Naive thymus-derived CD4-positive, alpha-beta T cell (primary cell): ENCODE measurements around the gene BCR. TPM values are rescaled to one million over a fixed set of nuclear protein-coding genes. Genes with fewer than 3 reads are reported as not detected.
A peak's percentile ranks its signal among the peaks of the same experiment; 100 is the strongest.

ENCODE experiments used
- ATAC-seq: fragments of 150-1000 bp; cut with Tn5 transposase; 2 replicates; pipeline ENCODE4 v1.10.0; 2021; ENCODE audit warnings: mild to moderate bottlenecking, moderate library complexity
- CTCF ChIA-PET: fragments of 350-600 bp; sonication (Branson Sonifier 250); formaldehyde crosslinking; loops from one replicate; lab custom pipeline; 2021; ENCODE audit warnings: antibody characterized with exemption; lab: Charles Lee
- POLR2A ChIA-PET: fragments of 350-600 bp; sonication (Branson Sonifier 250); formaldehyde crosslinking; loops from one replicate; lab custom pipeline; 2021; ENCODE audit warnings: antibody characterized with exemption, inconsistent platforms; lab: Charles Lee
- DNase-seq, 9 donors: peaks; one replicate each; pipeline versions ENCODE4 v3.0.0 to v3.0.0-alpha.2; 2020 to 2022; ENCODE audit warnings: mixed read lengths in 1 of 9
- H3K27ac ChIP-seq: one replicate; pipeline ENCODE4 v1.7.0; 2013; ENCODE audit warnings: mild to moderate bottlenecking, low read depth, low read length, moderate library complexity
- H3K27me3 ChIP-seq, 2 donors: one replicate each; pipeline ENCODE4 v1.7.0; 2013; ENCODE audit warnings: low read length in 2 of 2, mild to moderate bottlenecking in 2 of 2, moderate library complexity in 2 of 2; ENCODE audit not compliant: control insufficient read depth in 2 of 2, insufficient read depth in 2 of 2
- H3K36me3 ChIP-seq, 3 experiments: 1 replicate in 2 of 3; 2 replicates in 1 of 3; pipeline ENCODE4 v1.7.0; 2013; ENCODE audit warnings: low read length in 3 of 3, mild to moderate bottlenecking in 3 of 3, moderate library complexity in 1 of 3; ENCODE audit not compliant: insufficient read depth in 3 of 3, control insufficient read depth in 2 of 3
- H3K4me1 ChIP-seq, 2 donors: one replicate each; pipeline ENCODE4 v1.7.0; 2013; ENCODE audit warnings: low read length in 2 of 2, mild to moderate bottlenecking in 2 of 2, moderate library complexity in 1 of 2; ENCODE audit not compliant: control insufficient read depth in 2 of 2, insufficient read depth in 2 of 2
- H3K4me3 ChIP-seq: 2 replicates; pipeline ENCODE4 v1.7.0; 2013; ENCODE audit warnings: mild to moderate bottlenecking, low read length
- H3K9me3 ChIP-seq, 3 experiments: 1 replicate in 2 of 3; 2 replicates in 1 of 3; pipeline ENCODE4 v1.7.0; 2013; ENCODE audit warnings: low read length in 3 of 3; ENCODE audit not compliant: control insufficient read depth in 2 of 3
- H3K27ac Mint-ChIP-seq, 9 donors: one replicate each; pipeline ENCODE4 v1.8.0; 2020 to 2022; ENCODE audit warnings: mixed read lengths in 9 of 9, mild to moderate bottlenecking in 8 of 9, moderate library complexity in 5 of 9, inconsistent platforms in 2 of 9
- H3K27me3 Mint-ChIP-seq, 5 donors: one replicate each; pipeline ENCODE4 v1.8.0; 2021 to 2022; ENCODE audit warnings: mixed read lengths in 5 of 5, mild to moderate bottlenecking in 1 of 5
- H3K36me3 Mint-ChIP-seq, 5 donors: one replicate each; pipeline ENCODE4 v1.8.0; 2020 to 2022; ENCODE audit warnings: mixed read lengths in 5 of 5, mild to moderate bottlenecking in 3 of 5, inconsistent platforms in 1 of 5
- H3K4me1 Mint-ChIP-seq, 7 donors: one replicate each; pipeline ENCODE4 v1.8.0; 2020 to 2022; ENCODE audit warnings: mixed read lengths in 7 of 7, mild to moderate bottlenecking in 3 of 7, inconsistent platforms in 1 of 7
- H3K4me3 Mint-ChIP-seq, 10 donors: one replicate each; pipeline ENCODE4 v1.8.0; 2020 to 2022; ENCODE audit warnings: mild to moderate bottlenecking in 10 of 10, mixed read lengths in 10 of 10, moderate library complexity in 6 of 10, inconsistent platforms in 2 of 10
- H3K9me3 Mint-ChIP-seq, 11 donors: one replicate each; pipeline ENCODE4 v1.8.0; 2020 to 2022; ENCODE audit warnings: mixed read lengths in 11 of 11, mild to moderate bottlenecking in 4 of 11, inconsistent platforms in 1 of 11, moderate library complexity in 1 of 11
- intact Hi-C, 2 donors: fragments of 100-400 bp; cut with micrococcal nuclease; formaldehyde crosslinking; loops; one replicate each; pipeline ENCODE4 v1.15.1; 2023
- polyA plus RNA-seq, 2 donors: library from polyadenylated mRNA; unstranded; fragments of 300-500 nt; fragmentation: Illumina TruSeq; gene quantifications; one replicate each; pipeline ENCODE4 v1.2.3, GENCODE V29; 2021
- total RNA-seq, 6 experiments: library from RNA in 5 of 6; stranded (reverse) in 5 of 6; gene quantifications; 1 replicate in 5 of 6; 2 replicates in 1 of 6; pipeline ENCODE4 v1.2.3 and lab custom pipeline; 2021 to 2026

BCR gene
- total and polyA plus RNA-seq, 7 experiments from 2014 or later = 6.1 to 103 (median 83.8) TPM

- H3K27ac Mint-ChIP-seq = peak overlapping the region in 8 of 9 donors; percentile 71 to 96 (median 84)
- POLR2A ChIA-PET = interaction anchor here (0.8 kb wide), 1 partner anchor 11 kb away, joined by 4 read pairs; no protein-coding TSS in a partner anchor
- DNase-seq = no peak
- H3K4me3 Mint-ChIP-seq = peak overlapping the region in 3 of 10 donors; percentile 7 to 83 (median 26)
- no peak overlapping the region for H3K4me3 ChIP-seq
- H3K27ac ChIP-seq = peak overlapping the region; percentile 30
- peaks cover 0 to 38% (median 15%) of the 10 kb centered on the region in 11 donors for H3K9me3 Mint-ChIP-seq
- no peaks in the 10 kb centered on the region for H3K36me3 ChIP-seq
- peaks cover 0 to 40% (median 33%) of the 10 kb centered on the region in 5 donors for H3K36me3 Mint-ChIP-seq
- H3K27me3 Mint-ChIP-seq = no peaks in the 10 kb centered on the region
- no peak for ATAC-seq
- peaks cover 34 to 92% (median 84%) of the 10 kb centered on the region in 7 donors for H3K4me1 Mint-ChIP-seq
- H3K9me3 ChIP-seq = peaks cover 0 to 12% (median 0%) of the 10 kb centered on the region in 3 experiments
- intact Hi-C loops = no loop called here
- CTCF ChIA-PET = no interaction called here
- peaks cover 9 to 52% of the 10 kb centered on the region in 2 donors for H3K4me1 ChIP-seq
- no peaks in the 10 kb centered on the region for H3K27me3 ChIP-seq
Measured at GRCh38 chr22:23230348-23231068, 50.2 kb downstream of the BCR start.

GRCh38 chr22:23231471-23232093 lies 51.3 kb downstream of the BCR start:
- H3K27me3 ChIP-seq = no peaks in the 10 kb centered on the region
- peak overlapping the region in 8 of 9 donors; percentile 66 to 96 (median 86) for H3K27ac Mint-ChIP-seq
- DNase-seq = no peak
- peaks cover 0 to 12% (median 0%) of the 10 kb centered on the region in 3 experiments for H3K9me3 ChIP-seq
- H3K4me3 Mint-ChIP-seq = peak overlapping the region in 5 of 10 donors; percentile 17 to 58 (median 40)
- H3K4me1 ChIP-seq = peaks cover 6 to 55% of the 10 kb centered on the region in 2 donors
- intact Hi-C loops = no loop called here
- H3K27me3 Mint-ChIP-seq = no peaks in the 10 kb centered on the region
- no peak overlapping the region for H3K4me3 ChIP-seq
- H3K4me1 Mint-ChIP-seq = peaks cover 33 to 92% (median 82%) of the 10 kb centered on the region in 7 donors
- peaks cover 0 to 2% (median 0%) of the 10 kb centered on the region in 3 experiments for H3K36me3 ChIP-seq
- ChIA-PET POLR2A (interaction anchor here (0.8 kb wide), 1 partner anchor 10 kb away, joined by 4 read pairs; no protein-coding TSS in a partner anchor), CTCF (no interaction called here)
- H3K36me3 Mint-ChIP-seq = peaks cover 0 to 40% (median 36%) of the 10 kb centered on the region in 5 donors
- peak overlapping the region; percentile 47 for H3K27ac ChIP-seq
- ATAC-seq = no peak
- H3K9me3 Mint-ChIP-seq = peaks cover 0 to 32% (median 13%) of the 10 kb centered on the region in 11 donors

DNA sequence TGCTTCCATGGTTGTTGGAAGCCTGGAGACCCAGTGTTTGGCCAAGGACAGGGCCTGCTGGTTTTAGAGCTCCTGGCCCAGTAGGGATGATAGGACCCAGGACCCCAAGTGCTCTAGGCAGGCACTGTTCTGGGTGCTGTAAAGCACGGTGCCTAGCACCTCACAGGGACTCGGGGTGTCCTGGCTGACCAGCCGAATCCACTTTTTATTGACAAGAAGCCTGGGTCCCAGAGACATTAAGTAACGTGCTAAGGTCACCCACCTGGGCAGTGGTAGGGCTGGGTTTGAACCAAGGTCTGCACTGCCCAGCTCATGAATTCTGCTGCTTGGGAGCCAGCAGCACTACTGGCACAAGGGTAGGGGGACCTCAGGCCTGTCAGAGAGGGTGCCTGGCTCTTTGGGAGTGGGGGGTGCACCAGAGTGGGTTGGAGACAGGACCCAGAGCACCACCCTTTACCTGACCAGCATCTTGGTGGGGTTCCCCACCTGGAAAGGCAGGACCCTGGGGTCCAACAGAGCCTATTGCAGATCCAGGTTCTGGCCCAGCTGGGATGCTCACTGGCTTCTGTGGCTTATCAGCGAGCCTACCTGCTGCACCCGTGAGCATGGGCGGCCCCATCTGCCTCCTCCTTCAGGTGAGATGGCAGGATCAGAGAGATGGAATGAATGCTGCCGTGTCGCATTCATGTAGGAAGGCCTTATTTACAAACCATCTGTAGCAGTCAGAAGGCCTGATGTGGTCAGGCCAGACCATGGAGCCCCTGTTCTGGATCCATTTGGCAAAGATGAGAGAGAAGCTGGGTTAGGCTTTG lies 52.0 kb downstream of the BCR start:
- ChIA-PET POLR2A (no interaction called here), CTCF (no interaction called here)
- H3K27ac Mint-ChIP-seq = peak overlapping the region in 8 of 9 donors; percentile 66 to 92 (median 86)
- peaks cover 0 to 4% (median 0%) of the 10 kb centered on the region in 3 experiments for H3K36me3 ChIP-seq
- H3K4me3 ChIP-seq = no peak overlapping the region
- DNase-seq (no peak), ATAC-seq (no peak)
- intact Hi-C loops = no loop called here
- peak overlapping the region; percentile 47 for H3K27ac ChIP-seq
- H3K4me1 ChIP-seq = peaks cover under 1 to 54% of the 10 kb centered on the region in 2 donors
- no peaks in the 10 kb centered on the region for H3K27me3 ChIP-seq
- no peaks in the 10 kb centered on the region for H3K27me3 Mint-ChIP-seq
- peaks cover 28 to 91% (median 80%) of the 10 kb centered on the region in 7 donors for H3K4me1 Mint-ChIP-seq
- peaks cover 0 to 38% (median 33%) of the 10 kb centered on the region in 5 donors for H3K36me3 Mint-ChIP-seq
- peak overlapping the region in 4 of 10 donors; percentile 40 to 58 (median 43) for H3K4me3 Mint-ChIP-seq
- peaks cover 0 to 12% (median 0%) of the 10 kb centered on the region in 3 experiments for H3K9me3 ChIP-seq
- H3K9me3 Mint-ChIP-seq = peaks cover 0 to 30% (median 13%) of the 10 kb centered on the region in 11 donors

DNA sequence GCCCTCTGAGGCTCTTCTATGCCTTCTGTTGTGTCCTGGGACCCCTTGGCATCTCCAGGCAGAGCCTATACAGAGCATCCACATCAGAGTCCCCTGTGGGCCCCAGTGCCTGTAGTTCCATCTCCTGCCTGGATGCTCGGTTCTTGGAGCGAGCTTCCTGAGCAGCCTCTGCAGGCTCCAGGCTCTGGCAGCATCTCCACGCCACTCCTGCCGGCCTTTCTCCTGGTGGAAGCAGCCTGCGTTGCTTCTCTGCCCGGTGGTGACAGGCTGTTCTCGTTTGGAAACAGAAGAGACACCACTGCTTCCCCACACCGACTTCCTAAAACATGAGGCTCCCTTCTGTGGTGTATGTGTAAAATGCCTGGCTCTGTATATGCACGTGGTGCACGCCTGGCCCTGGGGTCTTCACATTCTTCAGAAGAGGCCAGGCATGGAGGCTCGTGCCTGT lies 52.8 kb downstream of the BCR start:
- peak overlapping the region in 8 of 9 donors; percentile 49 to 88 (median 78) for H3K27ac Mint-ChIP-seq
- peaks cover 0 to 22% (median 11%) of the 10 kb centered on the region in 11 donors for H3K9me3 Mint-ChIP-seq
- peaks cover 0 to 34% (median 30%) of the 10 kb centered on the region in 5 donors for H3K36me3 Mint-ChIP-seq
- DNase-seq (no peak), ATAC-seq (no peak)
- Histone ChIP-seq H3K36me3 (peaks cover 0 to 4% (median 0%) of the 10 kb centered on the region in 3 experiments), H3K4me1 (peaks cover 9 to 53% of the 10 kb centered on the region in 2 donors), H3K9me3 (peaks cover 0 to 12% (median 0%) of the 10 kb centered on the region in 3 experiments), H3K27ac (peak overlapping the region; percentile 47), H3K4me3 (no peak overlapping the region), H3K27me3 (no peaks in the 10 kb centered on the region)
- H3K27me3 Mint-ChIP-seq = no peaks in the 10 kb centered on the region
- peak overlapping the region in 2 of 10 donors; percentile 6 to 43 for H3K4me3 Mint-ChIP-seq
- ChIA-PET CTCF (interaction anchor here (0.6 to 1.6 kb wide), 2 partner anchors 10 to 23 kb away, joined by 3 to 4 read pairs; no protein-coding TSS in a partner anchor), POLR2A (no interaction called here)
- intact Hi-C loops = no loop called here
- peaks cover 32 to 91% (median 80%) of the 10 kb centered on the region in 7 donors for H3K4me1 Mint-ChIP-seq

DNA sequence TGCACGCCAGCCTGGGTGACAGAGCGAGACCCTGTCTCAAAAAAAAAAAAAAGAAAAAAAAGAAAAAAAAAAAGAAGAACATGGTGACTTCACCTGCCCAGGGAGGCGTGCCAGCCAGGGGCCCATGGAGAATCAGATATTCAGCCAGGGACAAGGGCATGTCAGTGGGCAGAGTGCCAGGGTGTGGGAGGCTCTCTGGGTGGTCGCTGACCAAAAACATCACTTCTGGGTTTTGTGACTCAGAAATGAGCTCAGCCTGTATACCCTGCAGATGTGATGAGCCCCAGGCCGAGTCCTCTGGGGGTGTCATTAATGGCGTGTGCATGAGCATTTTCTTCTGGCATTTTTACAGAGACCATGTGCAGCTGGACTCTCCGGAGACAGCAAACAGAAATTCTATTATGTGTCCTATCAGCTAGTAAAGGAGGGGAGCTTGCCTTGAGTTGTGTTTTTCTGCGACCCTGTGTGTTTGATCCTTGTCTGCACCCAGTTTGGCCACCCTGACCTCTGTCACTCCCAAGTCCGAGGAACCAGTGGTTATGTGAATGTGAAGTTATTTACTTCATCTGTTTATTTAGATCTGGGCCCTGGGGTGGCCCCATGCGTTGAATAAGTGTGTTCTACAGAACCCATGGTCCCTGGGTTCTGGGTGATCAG lies 53.6 kb downstream of the BCR start:
- peak overlapping the region in 8 of 9 donors; percentile 25 to 88 (median 81) for H3K27ac Mint-ChIP-seq
- no peak overlapping the region for H3K27ac ChIP-seq
- peaks cover 0 to 9% (median 0%) of the 10 kb centered on the region in 3 experiments for H3K9me3 ChIP-seq
- H3K4me1 ChIP-seq = peaks cover 12 to 58% of the 10 kb centered on the region in 2 donors
- ChIA-PET CTCF (interaction anchor here (1.6 kb wide), 1 partner anchor 9 kb away, joined by 4 read pairs; no protein-coding TSS in a partner anchor), POLR2A (interaction anchor here (1.0 to 3.0 kb wide), 2 partner anchors 7 to 18 kb away, joined by 4 to 12 read pairs; no protein-coding TSS in a partner anchor)
- no peak for DNase-seq
- peaks cover 0 to 29% (median 23%) of the 10 kb centered on the region in 5 donors for H3K36me3 Mint-ChIP-seq
- H3K27me3 Mint-ChIP-seq = no peaks in the 10 kb centered on the region
- no peak overlapping the region for H3K4me3 ChIP-seq
- no peak overlapping the region for H3K4me3 Mint-ChIP-seq
- H3K4me1 Mint-ChIP-seq = peaks cover 34 to 91% (median 78%) of the 10 kb centered on the region in 7 donors
- peaks cover 0 to 4% (median 0%) of the 10 kb centered on the region in 3 experiments for H3K36me3 ChIP-seq
- intact Hi-C loops = no loop called here
- ATAC-seq = no peak
- peaks cover 0 to 14% (median 7%) of the 10 kb centered on the region in 11 donors for H3K9me3 Mint-ChIP-seq
- H3K27me3 ChIP-seq = no peaks in the 10 kb centered on the region
